Right renal pelvis (tissue), 4 donors: ENCODE data around the gene AGFG2. TPM values are rescaled to one million over a fixed set of nuclear protein-coding genes. Genes with fewer than 3 reads are reported as not detected.
"Not testable (repeated sequence)": the region's sequence is repeated elsewhere in the genome, so short reads cannot be mapped to it uniquely, and the experiment has no call there.

ENCODE experiments used
- DNase-seq, 4 donors: peaks; one replicate each; pipeline ENCODE4 v3.0.0-alpha.2; 2013; ENCODE audit warnings: low read depth in 4 of 4, low spot score in 3 of 4, missing footprints in 1 of 4
- polyA plus RNA-seq, 4 donors: library from polyadenylated mRNA; unstranded; fragments of 120-200 nt; gene quantifications; one replicate each; pipeline ENCODE4 v1.2.1, GENCODE V29; 2013; ENCODE audit not compliant: insufficient read length in 4 of 4

The AGFG2 gene
- polyA plus RNA-seq, 4 donors: 13.8 to 16.9 (median 14.4) TPM

GRCh38 chr7:100519580-100519979 lies 19.4 kb upstream of the AGFG2 start:
- DNase-seq: no peak

- DNase-seq: no peak
These were observed 18.9 kb upstream of the AGFG2 start for GRCh38 chr7:100520138-100520537.

GRCh38 chr7:100521076-100521475 lies 17.9 kb upstream of the AGFG2 start:
- no peak for DNase-seq

GRCh38 chr7:100521909-100522593 lies 17.0 kb upstream of the AGFG2 start:
- not testable (repeated sequence) for DNase-seq

- not testable (repeated sequence) for DNase-seq
These were observed 15.8 kb upstream of the AGFG2 start for GRCh38 chr7:100523192-100523591.

- not testable (repeated sequence) for DNase-seq
These were observed 10.7 kb upstream of the AGFG2 start for GRCh38 chr7:100528108-100528866.

- no peak for DNase-seq
These were observed 6.6 kb upstream of the AGFG2 start for GRCh38 chr7:100532165-100533022.

- DNase-seq: not testable (repeated sequence)
These were observed 3.0 kb upstream of the AGFG2 start for GRCh38 chr7:100535982-100536381.

- DNase-seq: not testable (repeated sequence)
These were observed 2.3 kb upstream of the AGFG2 start for GRCh38 chr7:100536695-100537094.

- DNase-seq: no peak
These were observed 702 bp upstream of the AGFG2 start for GRCh38 chr7:100538348-100538653.

GRCh38 chr7:100539436-100540006 lies 518 bp downstream of the AGFG2 start:
- no peak for DNase-seq

- no peak for DNase-seq
These were observed 1.2 kb downstream of the AGFG2 start for GRCh38 chr7:100540073-100540723.

- not testable (repeated sequence) for DNase-seq
These were observed 2.3 kb downstream of the AGFG2 start for GRCh38 chr7:100541309-100541708.

- no peak for DNase-seq
These were observed 4.6 kb downstream of the AGFG2 start for GRCh38 chr7:100543586-100543985.

GRCh38 chr7:100544386-100544785 lies 5.4 kb downstream of the AGFG2 start:
- no peak for DNase-seq

GRCh38 chr7:100544967-100545359 lies 6.0 kb downstream of the AGFG2 start:
- DNase-seq: no peak

GRCh38 chr7:100545360-100546128 lies 6.5 kb downstream of the AGFG2 start:
- DNase-seq: no peak

- DNase-seq: no peak
These were observed 7.3 kb downstream of the AGFG2 start for GRCh38 chr7:100546129-100546925.
